ENCODE results near the gene PHYHD1.
A peak's percentile ranks its signal among the peaks of the same experiment; 100 is the strongest.

The PHYHD1 gene

GRCh38 chr9:128920381-128921058, at the start of gene PHYHD1:
PHYHD1 (plus strand) TSS chr9:128920982; CDS start chr9:128922324, 1,342 bp downstream.
- H3K9me3 ChIP-seq (ENCODE audit: severe bottlenecking), result no peaks in the 10 kb centered on the region
- H3K27me3 ChIP-seq (ENCODE audit: insufficient read depth, low read depth, severe bottlenecking), result no peaks in the 10 kb centered on the region
- H3K27ac ChIP-seq, result peak within 1 kb of the TSS; percentile 98
- no peak for TF ChIP-seq CTCF (IDR thresholded peaks at IDR 0.05; ENCODE audit: low read depth, low read length)
- H3K4me3 ChIP-seq (ENCODE audit: low read depth, low read length), result peak within 1 kb of the TSS; percentile 51
- DNase-seq, result peak; percentile 85
- H3K36me3 ChIP-seq, result peaks cover 24% of the 10 kb centered on the region

- 0 out of 2 replicates have a peak, but pooled peaks have one; percentile 6 for TF ChIP-seq CTCF (IDR thresholded peaks at IDR 0.05; ENCODE audit: low read depth, low read length)
- DNase-seq, result no peak
- Histone ChIP-seq H3K27ac (no peak overlapping the region), H3K9me3 (ENCODE audit: severe bottlenecking) (no peaks in the 10 kb centered on the region), H3K4me3 (ENCODE audit: low read depth, low read length) (no peak overlapping the region), H3K27me3 (ENCODE audit: insufficient read depth, low read depth, severe bottlenecking) (no peaks in the 10 kb centered on the region), H3K36me3 (no peaks in the 10 kb centered on the region; the same call in 1 of the 2 replicates)
Observed at GRCh38 chr9:128877852-128878251, 42.9 kb upstream of the PHYHD1 start.

GRCh38 chr9:128881884-128882676, 38.7 kb upstream of the PHYHD1 start, which contains the start of the genes KYAT1 and LRRC8A:
KYAT1 (minus strand) TSS chr9:128881950; CDS start chr9:128845405, 36,545 bp downstream.
LRRC8A (plus strand) TSS chr9:128882133; CDS start chr9:128907165, 25,032 bp downstream.
- Histone ChIP-seq H3K36me3 (peaks cover 31% of the 10 kb centered on the region), H3K4me3 (ENCODE audit: low read depth, low read length) (peak within 1 kb of the TSS; percentile 86), H3K9me3 (ENCODE audit: severe bottlenecking) (no peaks in the 10 kb centered on the region), H3K27me3 (ENCODE audit: insufficient read depth, low read depth, severe bottlenecking) (no peaks in the 10 kb centered on the region), H3K27ac (peak within 1 kb of the TSS; percentile 90)
- peak; percentile 99 for DNase-seq
- no peak for TF ChIP-seq CTCF (IDR thresholded peaks at IDR 0.05; ENCODE audit: low read depth, low read length)

GRCh38 chr9:128882677-128883603, 37.8 kb upstream of the PHYHD1 start:
- Histone ChIP-seq H3K4me3 (ENCODE audit: low read depth, low read length) (peak overlapping the region; percentile 86), H3K36me3 (peaks cover 40% of the 10 kb centered on the region), H3K9me3 (ENCODE audit: severe bottlenecking) (no peaks in the 10 kb centered on the region), H3K27ac (peak overlapping the region; percentile 90), H3K27me3 (ENCODE audit: insufficient read depth, low read depth, severe bottlenecking) (no peaks in the 10 kb centered on the region)
- no peak for DNase-seq
- TF ChIP-seq CTCF (IDR thresholded peaks at IDR 0.05; ENCODE audit: low read depth, low read length), result no peak

GRCh38 chr9:128884164-128884563, 36.6 kb upstream of the PHYHD1 start:
- DNase-seq, result no peak
- Histone ChIP-seq H3K27ac (no peak overlapping the region), H3K4me3 (ENCODE audit: low read depth, low read length) (no peak overlapping the region), H3K36me3 (peaks cover 52% of the 10 kb centered on the region), H3K27me3 (ENCODE audit: insufficient read depth, low read depth, severe bottlenecking) (no peaks in the 10 kb centered on the region), H3K9me3 (ENCODE audit: severe bottlenecking) (no peaks in the 10 kb centered on the region)
- TF ChIP-seq CTCF (IDR thresholded peaks at IDR 0.05; ENCODE audit: low read depth, low read length), result no peak
